Uterus (tissue), 4 donors: ENCODE measurements around the gene CDRT15. TPM values are rescaled to one million over a fixed set of nuclear protein-coding genes. Genes with fewer than 3 reads are reported as not detected.

ENCODE experiments used
- DNase-seq, 2 donors: peaks; one replicate each; pipeline ENCODE4 v3.0.0-alpha.2; 2019 to 2020
- H3K27ac ChIP-seq, 2 donors: fragments of 200-600 bp; sonication (generic); 1 replicate in 1 of 2; 2 replicates in 1 of 2; pipeline ENCODE4 v1.5.1; 2016 to 2018
- H3K27me3 ChIP-seq, 2 donors: fragments of 200-600 bp; sonication (generic); one replicate each; pipeline ENCODE4 v1.5.1; 2018 to 2019; ENCODE audit warnings: control low read depth in 1 of 2
- H3K36me3 ChIP-seq, 2 donors: fragments of 200-600 bp; sonication (generic); one replicate each; pipeline ENCODE4 v1.5.1; 2019; ENCODE audit warnings: control low read depth in 1 of 2
- H3K4me1 ChIP-seq, 2 donors: fragments of 200-600 bp; sonication (generic); one replicate each; pipeline ENCODE4 v1.5.1; 2018 to 2019; ENCODE audit warnings: control low read depth in 1 of 2
- H3K4me3 ChIP-seq, 2 donors: fragments of 200-600 bp; sonication (generic); 1 replicate in 1 of 2; 2 replicates in 1 of 2; pipeline ENCODE4 v1.5.1; 2018 to 2019; ENCODE audit warnings: mild to moderate bottlenecking in 1 of 2
- H3K9me3 ChIP-seq, 2 donors: fragments of 200-600 bp; sonication (generic); one replicate each; pipeline ENCODE4 v1.5.1; 2019; ENCODE audit warnings: control low read depth in 1 of 2
- CTCF ChIP-seq, 4 experiments: fragments of 200-600 bp in 2 of 4; fragments of 450-650 bp in 2 of 4; sonication (generic) in 2 of 4; IDR thresholded peaks; one replicate each; pipeline ENCODE4 v1.5.1; 2016 to 2019; ENCODE audit warnings: antibody characterized with exemption in 4 of 4, mild to moderate bottlenecking in 2 of 4, moderate library complexity in 1 of 4
- POLR2A ChIP-seq, 2 donors: fragments of 450-650 bp; IDR thresholded peaks; one replicate each; pipeline ENCODE4 v1.6.1; 2016; ENCODE audit warnings: antibody characterized with exemption in 2 of 2, mild to moderate bottlenecking in 1 of 2, moderate library complexity in 1 of 2
- intact Hi-C: fragments of 100-400 bp; cut with DNase I; formaldehyde crosslinking; loops from one replicate; pipeline ENCODE4 v1.15.1; 2023; ENCODE audit warnings: low total_unique reads
- total RNA-seq, 4 donors: library from RNA; depleted of rRNA in 3 of 4; stranded (reverse); fragments of >200 nt in 3 of 4; gene quantifications; one replicate each; pipeline versions ENCODE4 v1.1.0 to v1.2.4, GENCODE V29; 2014 to 2023
- donor health status: DM: yes; HTN: yes; CAD: no.

Gene CDRT15
- total RNA-seq, 4 donors from 2014 or later: not detected

- H3K4me3 ChIP-seq: no peak overlapping the region
- no peak overlapping the region for H3K27ac ChIP-seq
- DNase-seq: no peak
- H3K36me3 ChIP-seq: no peaks in the 10 kb centered on the region
- no peaks in the 10 kb centered on the region for H3K4me1 ChIP-seq
- H3K27me3 ChIP-seq: no peaks in the 10 kb centered on the region
- intact Hi-C loops: no loop called here
- TF ChIP-seq CTCF (IDR thresholded peaks at IDR 0.05) (no peak), POLR2A (IDR thresholded peaks at IDR 0.05) (no peak)
- no peaks in the 10 kb centered on the region for H3K9me3 ChIP-seq
Measured at GRCh38 chr17:14228903-14229302, 7.8 kb downstream of the CDRT15 start.

GRCh38 chr17:14227052-14227451 lies 9.6 kb downstream of the CDRT15 start:
- DNase-seq: no peak

GRCh38 chr17:14225254-14225980 lies 11.2 kb downstream of the CDRT15 start:
- Histone ChIP-seq H3K9me3 (no peaks in the 10 kb centered on the region), H3K4me3 (no peak overlapping the region), H3K27me3 (no peaks in the 10 kb centered on the region), H3K4me1 (no peaks in the 10 kb centered on the region), H3K27ac (no peak overlapping the region), H3K36me3 (no peaks in the 10 kb centered on the region)
- intact Hi-C loops: no loop called here
- DNase-seq: no peak
- TF ChIP-seq CTCF (IDR thresholded peaks at IDR 0.05) (no peak), POLR2A (IDR thresholded peaks at IDR 0.05) (no peak)

More at GRCh38 chr17:14227052-14227451, 9.6 kb downstream of the CDRT15 start:
- Histone ChIP-seq H3K9me3 (no peaks in the 10 kb centered on the region), H3K27ac (no peak overlapping the region), H3K27me3 (no peaks in the 10 kb centered on the region), H3K4me1 (no peaks in the 10 kb centered on the region), H3K36me3 (no peaks in the 10 kb centered on the region), H3K4me3 (no peak overlapping the region)
- intact Hi-C loops: no loop called here
- TF ChIP-seq POLR2A (IDR thresholded peaks at IDR 0.05) (no peak), CTCF (IDR thresholded peaks at IDR 0.05) (no peak)

- Histone ChIP-seq H3K27ac (no peak overlapping the region), H3K4me1 (no peaks in the 10 kb centered on the region), H3K4me3 (no peak overlapping the region), H3K36me3 (no peaks in the 10 kb centered on the region), H3K27me3 (no peaks in the 10 kb centered on the region), H3K9me3 (no peaks in the 10 kb centered on the region)
- TF ChIP-seq CTCF (IDR thresholded peaks at IDR 0.05) (no peak), POLR2A (IDR thresholded peaks at IDR 0.05) (no peak)
- DNase-seq: no peak
- intact Hi-C loops: no loop called here
Measured at GRCh38 chr17:14222611-14223010, 14.1 kb downstream of the CDRT15 start.

- no peak for DNase-seq
- no peaks in the 10 kb centered on the region for H3K36me3 ChIP-seq
- no peak overlapping the region for H3K27ac ChIP-seq
- TF ChIP-seq CTCF (IDR thresholded peaks at IDR 0.05) (no peak), POLR2A (IDR thresholded peaks at IDR 0.05) (no peak)
- no peaks in the 10 kb centered on the region for H3K27me3 ChIP-seq
- intact Hi-C loops: no loop called here
- no peaks in the 10 kb centered on the region for H3K4me1 ChIP-seq
- H3K4me3 ChIP-seq: no peak overlapping the region
- no peaks in the 10 kb centered on the region for H3K9me3 ChIP-seq
Measured at GRCh38 chr17:14214271-14214670, 22.4 kb downstream of the CDRT15 start.
